Retinal pigment epithelial cell (primary cell): Measurements from ENCODE around the gene APBA2.
A peak's percentile ranks its signal among the peaks of the same experiment; 100 is the strongest.
"Not testable (repeated sequence)": the region's sequence is repeated elsewhere in the genome, so short reads cannot be mapped to it uniquely, and the experiment has no call there.

ENCODE experiments used
- DNase-seq: peaks from one replicate; pipeline ENCODE4 v3.0.0-alpha.2; 2010; ENCODE audit warnings: low read depth
- H3K4me3 ChIP-seq: 2 replicates; pipeline ENCODE4 v1.5.1; 2011; ENCODE audit warnings: mild to moderate bottlenecking, low read length, control low read depth, moderate library complexity
- CTCF ChIP-seq: conservative IDR thresholded peaks from 2 replicates; pipeline ENCODE4 v1.5.1; 2011; ENCODE audit warnings: low read depth, low read length, control low read depth, inconsistent platforms

APBA2 gene

GRCh38 chr15:29159771-29160455 is 274.1 kb downstream of the APBA2 start:
- H3K4me3 ChIP-seq = no peak overlapping the region
- TF ChIP-seq CTCF = no peak
- DNase-seq = no peak

GRCh38 chr15:29162411-29162810 is 276.6 kb downstream of the APBA2 start:
- no peak overlapping the region for H3K4me3 ChIP-seq
- DNase-seq = peak; percentile 12
- TF ChIP-seq CTCF = no peak

GRCh38 chr15:29167122-29167521 is 281.3 kb downstream of the APBA2 start:
- not testable (repeated sequence) for DNase-seq, H3K4me3 ChIP-seq
